ENCODE results near the gene SOBP.
"Not testable (repeated sequence)": the region's sequence is repeated elsewhere in the genome, so short reads cannot be mapped to it uniquely, and the experiment has no call there.

SOBP gene

GRCh38 chr6:107553121-107553520 is 63.2 kb downstream of the SOBP start:
- DNase-seq (ENCODE audit: low read depth in 3 of 3, low spot score in 1 of 3), result not testable (repeated sequence)

- DNase-seq (ENCODE audit: low read depth in 3 of 3, low spot score in 1 of 3), result no peak
Observed at GRCh38 chr6:107554326-107554725, 64.4 kb downstream of the SOBP start.

GRCh38 chr6:107554918-107555317 is 65.0 kb downstream of the SOBP start:
- DNase-seq (ENCODE audit: low read depth in 3 of 3, low spot score in 1 of 3), result no peak

- no peak for DNase-seq (ENCODE audit: low read depth in 3 of 3, low spot score in 1 of 3)
Observed at GRCh38 chr6:107555449-107555848, 65.5 kb downstream of the SOBP start.

GRCh38 chr6:107556082-107556481 is 66.2 kb downstream of the SOBP start:
- DNase-seq (ENCODE audit: low read depth in 3 of 3, low spot score in 1 of 3), result no peak

GRCh38 chr6:107557698-107558097 is 67.8 kb downstream of the SOBP start:
- no peak for DNase-seq (ENCODE audit: low read depth in 3 of 3, low spot score in 1 of 3)

- no peak for DNase-seq (ENCODE audit: low read depth in 3 of 3, low spot score in 1 of 3)
Observed at GRCh38 chr6:107560657-107561056, 70.7 kb downstream of the SOBP start.

- no peak for DNase-seq (ENCODE audit: low read depth in 3 of 3, low spot score in 1 of 3)
Observed at GRCh38 chr6:107561306-107561705, 71.4 kb downstream of the SOBP start.

GRCh38 chr6:107563694-107564588 is 74.0 kb downstream of the SOBP start:
- DNase-seq (ENCODE audit: low read depth in 3 of 3, low spot score in 1 of 3), result no peak

- no peak for DNase-seq (ENCODE audit: low read depth in 3 of 3, low spot score in 1 of 3)
Observed at GRCh38 chr6:107564589-107564951, 74.7 kb downstream of the SOBP start.

GRCh38 chr6:107565165-107565723 is 75.3 kb downstream of the SOBP start:
- DNase-seq (ENCODE audit: low read depth in 3 of 3, low spot score in 1 of 3), result no peak

GRCh38 chr6:107567643-107568042 is 77.7 kb downstream of the SOBP start:
- DNase-seq (ENCODE audit: low read depth in 3 of 3, low spot score in 1 of 3), result no peak

- no peak for DNase-seq (ENCODE audit: low read depth in 3 of 3, low spot score in 1 of 3)
Observed at GRCh38 chr6:107569473-107569872, 79.6 kb downstream of the SOBP start.

GRCh38 chr6:107571354-107571753 is 81.4 kb downstream of the SOBP start:
- no peak for DNase-seq (ENCODE audit: low read depth in 3 of 3, low spot score in 1 of 3)

GRCh38 chr6:107572886-107573285 is 83.0 kb downstream of the SOBP start:
- DNase-seq (ENCODE audit: low read depth in 3 of 3, low spot score in 1 of 3), result no peak

- DNase-seq (ENCODE audit: low read depth in 3 of 3, low spot score in 1 of 3), result no peak
Observed at GRCh38 chr6:107574856-107575255, 84.9 kb downstream of the SOBP start.

- DNase-seq (ENCODE audit: low read depth in 3 of 3, low spot score in 1 of 3), result no peak
Observed at GRCh38 chr6:107576852-107577251, 86.9 kb downstream of the SOBP start.

GRCh38 chr6:107578642-107579341 is 88.9 kb downstream of the SOBP start:
- DNase-seq (ENCODE audit: low read depth in 3 of 3, low spot score in 1 of 3), result no peak

GRCh38 chr6:107579456-107580056 is 89.6 kb downstream of the SOBP start:
- DNase-seq (ENCODE audit: low read depth in 3 of 3, low spot score in 1 of 3), result no peak

GRCh38 chr6:107582086-107582485 is 92.2 kb downstream of the SOBP start:
- DNase-seq (ENCODE audit: low read depth in 3 of 3, low spot score in 1 of 3), result no peak

GRCh38 chr6:107584726-107585125 is 94.8 kb downstream of the SOBP start:
- no peak for DNase-seq (ENCODE audit: low read depth in 3 of 3, low spot score in 1 of 3)

Measured in stimulated activated CD4-positive, alpha-beta T cell treated with anti-CD3 and anti-CD28 coated beads, TNF-alpha, amount 100 ng/mL, for 1 hour (primary cell).